Left ventricle myocardium inferior (tissue), 1 donor: ENCODE measurements around the gene ABCA4. TPM values are rescaled to one million over a fixed set of nuclear protein-coding genes. Genes with fewer than 3 reads are reported as not detected.

Source experiments
- DNase-seq: peaks from one replicate; pipeline ENCODE4 v3.0.0-alpha.2; 2020
- H3K27ac ChIP-seq: fragments of 200-600 bp; replicated peaks from 2 replicates; pipeline ENCODE4 v1.8.0; 2021
- H3K27me3 ChIP-seq: fragments of 200-600 bp; 2 replicates; pipeline ENCODE4 v1.8.0; 2021; ENCODE audit warnings: low read depth
- H3K36me3 ChIP-seq: fragments of 200-600 bp; 2 replicates; pipeline ENCODE4 v1.8.0; 2021
- H3K4me1 ChIP-seq: fragments of 200-600 bp; 2 replicates; pipeline ENCODE4 v1.8.0; 2021
- H3K4me3 ChIP-seq: fragments of 200-600 bp; 2 replicates; pipeline ENCODE4 v1.8.0; 2021; ENCODE audit warnings: mild to moderate bottlenecking, moderate library complexity
- H3K9me3 ChIP-seq: fragments of 200-600 bp; replicated peaks from 2 replicates; pipeline ENCODE4 v1.8.0; 2021
- CTCF ChIP-seq: fragments of 200-600 bp; IDR thresholded peaks from 2 replicates; pipeline ENCODE4 v1.8.0; 2021; ENCODE audit warnings: antibody characterized with exemption, mild to moderate bottlenecking, borderline replicate concordance
- intact Hi-C: fragments of 100-400 bp; cut with micrococcal nuclease; formaldehyde crosslinking; loops from one replicate; pipeline ENCODE4 v1.11.0; 2022
- total RNA-seq: library from RNA; stranded (reverse); fragmentation: NEBNext Ultra II Directional; extraction: Animal tissue kit (Norgen Biotek cat#: 25700); gene quantifications from one replicate; pipeline ENCODE4 v1.2.1, GENCODE V29; 2021
- donor health status: DM: no; HTN: yes; CAD: no; lungs with severe emphysema.

ABCA4 gene
- total RNA-seq, 1 donor from 2014 or later: 0.11 TPM

GRCh38 chr1:93988634-93989350, 132.2 kb downstream of the ABCA4 start:
- no peaks in the 10 kb centered on the region for H3K9me3 ChIP-seq
- no peaks in the 10 kb centered on the region for H3K4me1 ChIP-seq
- no peak overlapping the region for H3K4me3 ChIP-seq
- H3K36me3 ChIP-seq: no peaks in the 10 kb centered on the region
- TF ChIP-seq CTCF: no peak
- intact Hi-C loops: no loop called here
- H3K27me3 ChIP-seq: peaks cover 23% of the 10 kb centered on the region
- no peak for DNase-seq
- H3K27ac ChIP-seq: no peak overlapping the region

GRCh38 chr1:93981274-93981667, 139.7 kb downstream of the ABCA4 start:
- no peak for DNase-seq

GRCh38 chr1:93980320-93981273, 140.4 kb downstream of the ABCA4 start:
- Histone ChIP-seq H3K4me1 (peaks cover 19% of the 10 kb centered on the region), H3K9me3 (no peaks in the 10 kb centered on the region), H3K27ac (peak overlapping the region; percentile 71), H3K36me3 (no peaks in the 10 kb centered on the region), H3K27me3 (peaks cover 3% of the 10 kb centered on the region), H3K4me3 (no peak overlapping the region)
- DNase-seq: no peak
- intact Hi-C loops: no loop called here
- TF ChIP-seq CTCF: peak; percentile 21

More at GRCh38 chr1:93981274-93981667, 139.7 kb downstream of the ABCA4 start:
- TF ChIP-seq CTCF: no peak
- Histone ChIP-seq H3K27ac (no peak overlapping the region), H3K4me1 (peaks cover 19% of the 10 kb centered on the region), H3K9me3 (no peaks in the 10 kb centered on the region), H3K27me3 (peaks cover 3% of the 10 kb centered on the region), H3K4me3 (no peak overlapping the region), H3K36me3 (no peaks in the 10 kb centered on the region)
- intact Hi-C loops: no loop called here

GRCh38 chr1:93979718-93980319, 141.1 kb downstream of the ABCA4 start:
- Histone ChIP-seq H3K4me1 (peaks cover 19% of the 10 kb centered on the region), H3K4me3 (no peak overlapping the region), H3K27ac (peak overlapping the region; percentile 71), H3K36me3 (no peaks in the 10 kb centered on the region), H3K27me3 (no peaks in the 10 kb centered on the region), H3K9me3 (no peaks in the 10 kb centered on the region)
- DNase-seq: peak; percentile 26
- intact Hi-C loops: no loop called here
- TF ChIP-seq CTCF: no peak

- Histone ChIP-seq H3K4me3 (no peak overlapping the region), H3K9me3 (no peaks in the 10 kb centered on the region), H3K4me1 (peaks cover 19% of the 10 kb centered on the region), H3K27me3 (no peaks in the 10 kb centered on the region), H3K36me3 (no peaks in the 10 kb centered on the region), H3K27ac (peak overlapping the region; percentile 71)
- DNase-seq: no peak
- intact Hi-C loops: no loop called here
- no peak for TF ChIP-seq CTCF
These were observed 141.8 kb downstream of the ABCA4 start for GRCh38 chr1:93979040-93979717.
